ENCODE measurements around the gene RAI2.

GRCh38 chrX:17792826-17793225 lies 68.3 kb downstream of the RAI2 start:
- TF ChIP-seq, protein P1, sequence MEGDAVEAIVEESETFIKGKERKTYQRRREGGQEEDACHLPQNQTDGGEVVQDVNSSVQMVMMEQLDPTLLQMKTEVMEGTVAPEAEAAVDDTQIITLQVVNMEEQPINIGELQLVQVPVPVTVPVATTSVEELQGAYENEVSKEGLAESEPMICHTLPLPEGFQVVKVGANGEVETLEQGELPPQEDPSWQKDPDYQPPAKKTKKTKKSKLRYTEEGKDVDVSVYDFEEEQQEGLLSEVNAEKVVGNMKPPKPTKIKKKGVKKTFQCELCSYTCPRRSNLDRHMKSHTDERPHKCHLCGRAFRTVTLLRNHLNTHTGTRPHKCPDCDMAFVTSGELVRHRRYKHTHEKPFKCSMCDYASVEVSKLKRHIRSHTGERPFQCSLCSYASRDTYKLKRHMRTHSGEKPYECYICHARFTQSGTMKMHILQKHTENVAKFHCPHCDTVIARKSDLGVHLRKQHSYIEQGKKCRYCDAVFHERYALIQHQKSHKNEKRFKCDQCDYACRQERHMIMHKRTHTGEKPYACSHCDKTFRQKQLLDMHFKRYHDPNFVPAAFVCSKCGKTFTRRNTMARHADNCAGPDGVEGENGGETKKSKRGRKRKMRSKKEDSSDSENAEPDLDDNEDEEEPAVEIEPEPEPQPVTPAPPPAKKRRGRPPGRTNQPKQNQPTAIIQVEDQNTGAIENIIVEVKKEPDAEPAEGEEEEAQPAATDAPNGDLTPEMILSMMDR (IDR thresholded peaks at IDR 0.05): no peak
- TF ChIP-seq ATF2 (CRISPR knock-in tag; IDR thresholded peaks at IDR 0.05; ENCODE audit: borderline replicate concordance, low read depth) (no peak), TP53 (CRISPR knock-in tag; IDR thresholded peaks at IDR 0.05) (no peak), AFF4 (CRISPR knock-in tag; IDR thresholded peaks at IDR 0.05; ENCODE audit: borderline replicate concordance) (no peak), USF1 (CRISPR knock-in tag; IDR thresholded peaks at IDR 0.05) (no peak), USF2 (CRISPR knock-in tag; IDR thresholded peaks at IDR 0.05) (no peak), ETV6 (CRISPR knock-in tag; IDR thresholded peaks at IDR 0.05) (no peak), NFYB (CRISPR knock-in tag; conservative IDR thresholded peaks at IDR 0.05; ENCODE audit: low read depth) (no peak), FOXP1 (CRISPR knock-in tag; IDR thresholded peaks at IDR 0.05; ENCODE audit: borderline replicate concordance) (no peak), NR2C2 (CRISPR knock-in tag; IDR thresholded peaks at IDR 0.05) (no peak), ESRRA (CRISPR knock-in tag; IDR thresholded peaks at IDR 0.05; ENCODE audit: borderline replicate concordance) (no peak), ATF3 (CRISPR knock-in tag; conservative IDR thresholded peaks at IDR 0.05) (no peak), ZBTB43 (CRISPR knock-in tag; IDR thresholded peaks at IDR 0.05) (no peak)
